A549 treated with dexamethasone at 1 μM for 4 hours (cell line): Measurements from ENCODE around the gene VWA5B2. TPM values are rescaled to one million over a fixed set of nuclear protein-coding genes. Genes with fewer than 3 reads are reported as not detected.

Experiments used
- total RNA-seq: library from RNA; stranded (reverse); fragments of 200-300 nt; extraction: Qiagen RNA extraction; gene quantifications from 5 replicates; pipeline ENCODE4 v1.2.3, GENCODE V29; 2022

VWA5B2 gene
- total RNA-seq, result 0.20 to 0.50 TPM (median 0.39 TPM) in 5 replicates

GRCh38 chr3:184229394-184230080 lies at the start of gene VWA5B2:
VWA5B2 (plus strand) TSS chr3:184229585; CDS start chr3:184230529, 944 bp downstream.

GRCh38 chr3:184186184-184186901 lies 43.0 kb upstream of the VWA5B2 start, which contains the start of gene ABCF3:
ABCF3 (plus strand) TSS chr3:184186199; CDS start chr3:184186208, 9 bp downstream.

GRCh38 chr3:184248454-184249411 lies 19.3 kb downstream of the VWA5B2 start, which contains the start of gene ALG3:
ALG3 (minus strand) TSS chr3:184248962; CDS start chr3:184248940, 22 bp downstream.

GRCh38 chr3:184249412-184250166 lies 20.2 kb downstream of the VWA5B2 start, which contains the start of gene EEF1AKMT4:
EEF1AKMT4 (plus strand) TSS chr3:184249672; CDS start chr3:184249695, 23 bp downstream.

GRCh38 chr3:184261270-184261853 lies 32.0 kb downstream of the VWA5B2 start, which contains the start of gene CAMK2N2:
CAMK2N2 (minus strand) TSS chr3:184261553; CDS start chr3:184261285, 268 bp downstream.

GRCh38 chr3:184275961-184276910 lies 46.9 kb downstream of the VWA5B2 start, which contains the start of gene ECE2:
ECE2 (plus strand) TSS chr3:184276022; CDS start chr3:184276154, 132 bp downstream.

Other genes starting within 250 kb of the VWA5B2 start
- 11.5 to 17.2 TPM (median 16.5 TPM) in 5 replicates for gene ABCC5, start 211.7 kb upstream of the VWA5B2 start, total RNA-seq
- not detected in 5 replicates for gene HTR3D, start 197.8 kb upstream of the VWA5B2 start, total RNA-seq
- not detected in 5 replicates for gene HTR3C, start 176.5 kb upstream of the VWA5B2 start, total RNA-seq
- gene HTR3E, start 132.5 kb upstream of the VWA5B2 start, total RNA-seq, result not detected in 5 replicates
- gene EIF2B5, start 94.2 kb upstream of the VWA5B2 start, total RNA-seq, result 24.7 to 26.9 TPM (median 26.3 TPM) in 5 replicates
- 14.7 to 28.1 TPM (median 25.7 TPM) in 5 replicates for gene DVL3, start 74.2 kb upstream of the VWA5B2 start, total RNA-seq
- 277 to 297 TPM (median 292 TPM) in 5 replicates for gene AP2M1, start 54.7 kb upstream of the VWA5B2 start, total RNA-seq
- 30.0 to 37.4 TPM (median 33.1 TPM) in 5 replicates for gene ABCF3, start 43.4 kb upstream of the VWA5B2 start, total RNA-seq
- gene ALG3, start 19.4 kb downstream of the VWA5B2 start, total RNA-seq, result 53.0 to 83.1 TPM (median 72.0 TPM) in 5 replicates
- gene EEF1AKMT4, start 20.1 kb downstream of the VWA5B2 start, total RNA-seq, result 8.6 to 11.5 TPM (median 10.0 TPM) in 5 replicates
- 0.96 to 2.0 TPM (median 1.5 TPM) in 5 replicates for gene CAMK2N2, start 32.0 kb downstream of the VWA5B2 start, total RNA-seq
- gene ECE2, start 46.4 kb downstream of the VWA5B2 start, total RNA-seq, result not detected in 5 replicates
- 257 to 391 TPM (median 283 TPM) in 5 replicates for gene PSMD2, start 69.7 kb downstream of the VWA5B2 start, total RNA-seq
- gene EIF4G1, start 85.0 kb downstream of the VWA5B2 start, total RNA-seq, result 243 to 299 TPM (median 295 TPM) in 5 replicates
- gene FAM131A, start 108.0 kb downstream of the VWA5B2 start, total RNA-seq, result 7.5 to 10.5 TPM (median 9.4 TPM) in 5 replicates
- gene CLCN2, start 132.0 kb downstream of the VWA5B2 start, total RNA-seq, result 2.9 to 5.4 TPM (median 4.7 TPM) in 5 replicates
- gene POLR2H, start 132.1 kb downstream of the VWA5B2 start, total RNA-seq, result 65.2 to 72.1 TPM (median 66.4 TPM) in 5 replicates
- 0.08 to 0.11 TPM in 2 of 5 replicates, not detected in the others for gene THPO, start 148.6 kb downstream of the VWA5B2 start, total RNA-seq
- 0.19 to 0.29 TPM (median 0.23 TPM) in 5 replicates for gene CHRD, start 150.5 kb downstream of the VWA5B2 start, total RNA-seq